Calu3 (cell line): ENCODE data around the gene POLR3H. TPM values are rescaled to one million over a fixed set of nuclear protein-coding genes. Genes with fewer than 3 reads are reported as not detected.

ENCODE experiments used
- BruUV-seq: library from RNA; stranded (reverse); fragments of 400-500 nt; replicated peaks from 2 replicates; lab custom pipeline; 2021; lab: Mats Ljungman, UMichigan
- CTCF ChIA-PET: fragments of 300-600 bp; sonication (Branson Sonifier 250); formaldehyde crosslinking; loops from one replicate; lab custom pipeline; 2022; ENCODE audit warnings: antibody characterized with exemption; lab: Charles Lee
- DNase-seq: peaks from one replicate; pipeline ENCODE4 v3.0.0; 2022
- H3K27ac Mint-ChIP-seq: one replicate; pipeline ENCODE4 v1.8.0; 2022; ENCODE audit warnings: mixed read lengths; ENCODE audit not compliant: unreplicated experiment
- H3K27me3 Mint-ChIP-seq: one replicate; pipeline ENCODE4 v1.8.0; 2022; ENCODE audit warnings: mixed read lengths; ENCODE audit not compliant: unreplicated experiment
- H3K36me3 Mint-ChIP-seq: one replicate; pipeline ENCODE4 v1.8.0; 2022; ENCODE audit warnings: mild to moderate bottlenecking, moderate library complexity, mixed read lengths; ENCODE audit not compliant: insufficient read depth, unreplicated experiment
- H3K4me1 Mint-ChIP-seq: one replicate; pipeline ENCODE4 v1.8.0; 2022; ENCODE audit warnings: mild to moderate bottlenecking, low read depth, mixed read lengths; ENCODE audit not compliant: unreplicated experiment
- H3K4me3 Mint-ChIP-seq: one replicate; pipeline ENCODE4 v1.8.0; 2022; ENCODE audit warnings: mild to moderate bottlenecking, low read depth, moderate library complexity, mixed read lengths; ENCODE audit not compliant: unreplicated experiment
- H3K9me3 Mint-ChIP-seq: one replicate; pipeline ENCODE4 v1.8.0; 2022; ENCODE audit warnings: low read depth, mixed read lengths; ENCODE audit not compliant: unreplicated experiment
- intact Hi-C: fragments of 100-400 bp; cut with micrococcal nuclease; formaldehyde crosslinking; loops from one replicate; pipeline ENCODE4 v1.10.0; 2022; ENCODE audit not compliant: unreplicated experiment
- total RNA-seq: library from RNA; stranded (reverse); gene quantifications from 2 replicates; pipeline ENCODE4 v1.2.3, GENCODE V29; 2022
- TF ChIP-seq, protein P1 (sequence below): fragments of 200-600 bp; IDR thresholded peaks from one replicate; pipeline ENCODE4 v1.8.0; 2022; ENCODE audit warnings: antibody characterized with exemption; ENCODE audit not compliant: unreplicated experiment

POLR3H gene
- total RNA-seq, 1 experiment from 2014 or later = 49.7 TPM

DNA sequence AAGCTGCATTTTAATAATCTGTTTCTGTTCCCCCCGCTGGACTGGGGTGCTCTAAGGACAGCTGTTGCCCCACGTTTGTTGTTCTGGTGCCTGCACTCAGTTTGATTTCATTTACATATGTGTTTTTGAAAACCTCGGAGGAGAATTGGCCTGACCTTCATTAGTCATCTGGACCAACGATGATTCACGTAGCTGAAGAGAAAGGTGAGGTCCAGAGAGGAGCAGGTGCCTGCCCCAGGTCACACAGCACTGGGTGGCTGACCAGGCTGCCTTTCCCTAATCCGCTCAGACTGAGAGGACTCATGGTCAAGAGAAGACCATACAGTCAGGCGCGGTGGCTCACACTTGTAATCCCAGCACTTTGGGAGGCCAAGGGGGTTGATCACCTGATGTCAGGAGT, 20.3 kb upstream of the POLR3H start:
- no peaks in the 10 kb centered on the region for H3K9me3 Mint-ChIP-seq
- H3K27me3 Mint-ChIP-seq = peaks cover 54% of the 10 kb centered on the region
- H3K4me3 Mint-ChIP-seq = no peak overlapping the region
- peaks cover 11% of the 10 kb centered on the region for H3K36me3 Mint-ChIP-seq
- CTCF ChIA-PET = interaction anchor here (0.7 kb wide), 1 partner anchor 52 kb away, joined by 3 read pairs; no protein-coding TSS in a partner anchor
- no peak overlapping the region for H3K27ac Mint-ChIP-seq
- no TSS peak for BruUV-seq
- TF ChIP-seq, protein P1, sequence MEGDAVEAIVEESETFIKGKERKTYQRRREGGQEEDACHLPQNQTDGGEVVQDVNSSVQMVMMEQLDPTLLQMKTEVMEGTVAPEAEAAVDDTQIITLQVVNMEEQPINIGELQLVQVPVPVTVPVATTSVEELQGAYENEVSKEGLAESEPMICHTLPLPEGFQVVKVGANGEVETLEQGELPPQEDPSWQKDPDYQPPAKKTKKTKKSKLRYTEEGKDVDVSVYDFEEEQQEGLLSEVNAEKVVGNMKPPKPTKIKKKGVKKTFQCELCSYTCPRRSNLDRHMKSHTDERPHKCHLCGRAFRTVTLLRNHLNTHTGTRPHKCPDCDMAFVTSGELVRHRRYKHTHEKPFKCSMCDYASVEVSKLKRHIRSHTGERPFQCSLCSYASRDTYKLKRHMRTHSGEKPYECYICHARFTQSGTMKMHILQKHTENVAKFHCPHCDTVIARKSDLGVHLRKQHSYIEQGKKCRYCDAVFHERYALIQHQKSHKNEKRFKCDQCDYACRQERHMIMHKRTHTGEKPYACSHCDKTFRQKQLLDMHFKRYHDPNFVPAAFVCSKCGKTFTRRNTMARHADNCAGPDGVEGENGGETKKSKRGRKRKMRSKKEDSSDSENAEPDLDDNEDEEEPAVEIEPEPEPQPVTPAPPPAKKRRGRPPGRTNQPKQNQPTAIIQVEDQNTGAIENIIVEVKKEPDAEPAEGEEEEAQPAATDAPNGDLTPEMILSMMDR = no peak
- no peak for DNase-seq
- intact Hi-C loops = no loop called here
- H3K4me1 Mint-ChIP-seq = peaks cover 27% of the 10 kb centered on the region

DNA sequence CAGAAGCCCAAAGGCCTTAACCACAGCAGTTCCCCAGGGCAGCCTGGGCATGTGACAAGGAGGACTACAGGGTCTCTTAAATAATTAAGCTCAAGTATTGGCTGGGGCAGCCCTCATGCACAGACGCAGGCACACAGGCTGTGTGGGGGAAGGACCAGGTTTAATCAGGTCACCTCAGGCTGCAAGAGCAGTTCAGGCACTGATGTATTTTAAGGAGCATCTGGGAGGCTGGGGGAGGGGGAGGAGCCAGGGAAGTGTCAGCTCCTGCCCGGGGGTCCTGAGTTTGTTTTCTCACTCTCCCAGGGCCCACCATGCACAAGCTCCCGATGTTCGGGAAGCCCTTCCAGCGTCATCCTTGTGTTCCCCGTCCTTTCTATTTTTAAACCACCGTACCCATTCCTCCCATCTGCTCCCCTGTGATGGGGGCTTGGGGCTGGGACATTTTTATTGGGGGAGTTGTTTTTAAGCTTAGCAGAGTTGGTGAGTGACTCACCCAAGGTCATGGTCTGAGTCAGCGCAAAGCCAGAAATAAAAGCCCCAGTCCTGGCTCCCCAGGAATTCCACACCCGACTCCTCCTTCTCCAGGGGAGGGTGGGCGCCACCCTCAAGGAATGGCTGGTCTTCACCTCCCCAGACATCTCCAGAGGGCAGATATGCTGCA, 18.9 kb upstream of the POLR3H start:
- intact Hi-C loops = no loop called here
- TF ChIP-seq, protein P1 = no peak
- Mint-ChIP-seq H3K27ac (no peak overlapping the region), H3K4me3 (no peak overlapping the region), H3K9me3 (no peaks in the 10 kb centered on the region), H3K36me3 (peaks cover 11% of the 10 kb centered on the region), H3K27me3 (peaks cover 48% of the 10 kb centered on the region), H3K4me1 (peaks cover 27% of the 10 kb centered on the region)
- BruUV-seq = no TSS peak
- CTCF ChIA-PET = no interaction called here
- DNase-seq = peak; percentile 26

DNA sequence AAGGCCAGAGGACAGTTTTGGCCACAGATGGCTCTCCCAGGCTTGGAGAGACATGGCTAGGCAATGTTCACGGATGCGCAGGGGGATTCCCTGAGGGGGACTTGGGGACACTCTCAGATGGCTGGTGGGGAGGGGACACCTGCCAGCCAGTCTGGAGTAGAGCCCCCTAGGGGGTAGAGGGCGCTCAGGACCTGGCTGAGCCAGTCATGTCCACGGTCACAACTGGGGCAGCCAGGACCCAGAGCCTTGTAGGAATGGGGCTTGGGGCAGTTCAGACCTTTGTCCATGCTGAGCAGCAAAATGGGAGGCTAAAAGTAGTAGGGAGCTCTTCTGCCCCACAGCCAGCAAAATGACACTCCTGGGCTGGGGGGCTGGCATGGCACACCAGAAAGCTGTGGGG, 18.2 kb upstream of the POLR3H start:
- H3K4me3 Mint-ChIP-seq = no peak overlapping the region
- CTCF ChIA-PET = no interaction called here

DNA sequence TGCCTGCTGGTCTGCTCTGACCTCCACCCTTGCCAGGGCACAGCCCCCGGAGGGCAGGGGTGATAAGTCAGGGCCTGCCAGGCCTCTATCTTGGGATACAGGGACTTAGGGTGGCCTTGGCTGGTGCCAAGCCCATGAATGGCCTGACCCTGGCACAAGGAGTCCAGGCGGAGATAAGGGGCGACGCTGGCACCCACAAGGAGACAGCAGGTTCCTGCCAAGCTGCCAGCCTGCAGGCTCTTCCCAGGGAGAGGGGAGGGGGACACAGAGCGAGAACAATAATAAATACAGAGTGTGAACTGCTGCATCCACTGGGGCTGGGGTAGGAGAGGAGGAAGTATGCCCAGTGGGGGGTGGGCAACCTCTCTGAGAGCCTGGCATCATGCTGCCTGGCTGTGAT, 17.5 kb upstream of the POLR3H start:
- Mint-ChIP-seq H3K36me3 (peaks cover 11% of the 10 kb centered on the region), H3K9me3 (no peaks in the 10 kb centered on the region), H3K27me3 (peaks cover 61% of the 10 kb centered on the region), H3K4me1 (peaks cover 27% of the 10 kb centered on the region), H3K4me3 (no peak overlapping the region), H3K27ac (no peak overlapping the region)
- intact Hi-C loops = no loop called here
- no peak for DNase-seq
- CTCF ChIA-PET = interaction anchor here (0.7 kb wide), 1 partner anchor 99 kb away, joined by 5 read pairs; no protein-coding TSS in a partner anchor
- BruUV-seq = no TSS peak
- TF ChIP-seq, protein P1 = no peak

More for the DNA sequence above, 18.2 kb upstream of the POLR3H start:
- Mint-ChIP-seq H3K27me3 (peaks cover 54% of the 10 kb centered on the region), H3K9me3 (no peaks in the 10 kb centered on the region), H3K4me1 (peaks cover 27% of the 10 kb centered on the region), H3K27ac (peak overlapping the region; percentile 20), H3K36me3 (peaks cover 11% of the 10 kb centered on the region)
- TF ChIP-seq, protein P1 = no peak
- no peak for DNase-seq
- intact Hi-C loops = no loop called here
- no TSS peak for BruUV-seq
